ENCODE measurements around the gene DNM2. TPM values are rescaled to one million over a fixed set of nuclear protein-coding genes. Genes with fewer than 3 reads are reported as not detected.

DNM2 gene
- total RNA-seq, 1 donor = 102 TPM

DNA sequence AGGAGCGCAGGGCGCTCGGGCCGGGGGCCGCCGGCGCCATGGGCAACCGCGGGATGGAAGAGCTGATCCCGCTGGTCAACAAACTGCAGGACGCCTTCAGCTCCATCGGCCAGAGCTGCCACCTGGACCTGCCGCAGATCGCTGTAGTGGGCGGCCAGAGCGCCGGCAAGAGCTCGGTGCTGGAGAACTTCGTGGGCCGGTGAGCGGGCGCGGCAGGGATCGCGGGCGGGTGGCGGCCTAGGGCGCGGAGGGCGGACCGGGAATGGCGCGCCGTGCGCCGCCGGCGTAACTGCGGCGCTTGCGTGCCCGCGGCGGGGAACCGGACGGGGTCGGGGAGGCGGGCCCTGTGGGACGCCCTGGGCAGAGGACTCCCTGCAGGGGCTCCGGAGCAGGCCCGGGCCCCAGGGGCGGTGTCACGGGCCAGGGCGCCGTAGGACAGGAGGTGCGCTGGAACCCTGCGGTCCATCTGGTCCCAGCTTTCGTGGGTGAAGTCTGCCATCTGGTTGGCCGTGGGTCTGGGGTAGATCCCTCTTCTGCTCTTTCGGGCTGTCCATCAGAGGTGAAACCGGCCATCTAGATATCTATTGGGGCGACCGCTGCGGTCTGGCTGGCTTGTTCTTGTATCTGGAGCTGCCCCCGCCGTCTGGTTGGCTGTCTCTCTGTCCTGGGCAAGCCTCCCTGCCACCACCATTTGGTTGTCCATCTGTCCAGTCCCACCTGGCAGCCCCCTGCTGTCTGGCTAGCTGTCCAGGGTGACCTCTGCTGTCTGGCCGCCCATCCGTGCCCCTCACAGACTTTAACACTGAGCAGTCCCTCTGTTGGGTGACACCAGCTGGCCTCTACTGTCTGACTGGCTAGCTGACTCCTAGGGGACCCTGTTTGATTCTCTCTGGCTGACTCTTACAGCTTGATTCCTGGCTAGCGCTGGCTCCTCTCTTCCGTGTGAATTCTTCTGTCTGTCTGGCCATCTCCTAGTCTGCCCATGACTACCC is 622 bp downstream of the DNM2 start:
- Histone ChIP-seq H3K9me3 (ENCODE audit: low read depth, low read length) (no peaks in the 10 kb centered on the region), H3K36me3 (ENCODE audit: insufficient read depth, low read length) (peaks cover 17% of the 10 kb centered on the region), H3K27ac (ENCODE audit: low read depth, low read length) (peak overlapping the region; percentile 74), H4K20me1 (ENCODE audit: insufficient read depth, low read length) (peaks cover 44% of the 10 kb centered on the region), H3K4me2 (ENCODE audit: insufficient read depth, low read length) (peak overlapping the region; percentile 98), H2AFZ (ENCODE audit: low read length) (peak overlapping the region; percentile 77), H3K4me3 (ENCODE audit: insufficient read depth, low read length) (peak overlapping the region; percentile 96), H3K27me3 (ENCODE audit: insufficient read depth, low read length) (no peaks in the 10 kb centered on the region), H3K4me1 (ENCODE audit: insufficient read depth, low read length) (peaks cover 12% of the 10 kb centered on the region), H3K79me2 (ENCODE audit: insufficient read depth, low read length) (peaks cover 55% of the 10 kb centered on the region)
- no peak for TF ChIP-seq CTCF (IDR thresholded peaks at IDR 0.05; ENCODE audit: extremely low read depth, low read depth, low read length)
- DNase-seq (ENCODE audit: insufficient read length, low spot score, missing footprints) = peak; percentile 89

GRCh38 chr19:10719466-10719961 is 1.6 kb downstream of the DNM2 start:
- H3K4me1 ChIP-seq (ENCODE audit: insufficient read depth, low read length) = peaks cover 12% of the 10 kb centered on the region
- no peak overlapping the region for H2AFZ ChIP-seq (ENCODE audit: low read length)
- peaks cover 63% of the 10 kb centered on the region for H3K79me2 ChIP-seq (ENCODE audit: insufficient read depth, low read length)
- TF ChIP-seq CTCF (IDR thresholded peaks at IDR 0.05; ENCODE audit: extremely low read depth, low read depth, low read length) = no peak
- peak overlapping the region; percentile 74 for H3K27ac ChIP-seq (ENCODE audit: low read depth, low read length)
- peaks cover 48% of the 10 kb centered on the region for H4K20me1 ChIP-seq (ENCODE audit: insufficient read depth, low read length)
- H3K9me3 ChIP-seq (ENCODE audit: low read depth, low read length) = no peaks in the 10 kb centered on the region
- H3K4me2 ChIP-seq (ENCODE audit: insufficient read depth, low read length) = peak overlapping the region; percentile 98
- DNase-seq (ENCODE audit: insufficient read length, low spot score, missing footprints) = no peak
- H3K4me3 ChIP-seq (ENCODE audit: insufficient read depth, low read length) = peak overlapping the region; percentile 96
- peaks cover 12% of the 10 kb centered on the region for H3K36me3 ChIP-seq (ENCODE audit: insufficient read depth, low read length)
- H3K27me3 ChIP-seq (ENCODE audit: insufficient read depth, low read length) = no peaks in the 10 kb centered on the region

GRCh38 chr19:10720607-10721125 is 2.8 kb downstream of the DNM2 start:
- H3K4me2 ChIP-seq (ENCODE audit: insufficient read depth, low read length) = no peak overlapping the region
- TF ChIP-seq CTCF (IDR thresholded peaks at IDR 0.05; ENCODE audit: extremely low read depth, low read depth, low read length) = no peak
- H3K9me3 ChIP-seq (ENCODE audit: low read depth, low read length) = no peaks in the 10 kb centered on the region
- H2AFZ ChIP-seq (ENCODE audit: low read length) = no peak overlapping the region
- H3K27me3 ChIP-seq (ENCODE audit: insufficient read depth, low read length) = no peaks in the 10 kb centered on the region
- H3K27ac ChIP-seq (ENCODE audit: low read depth, low read length) = no peak overlapping the region
- DNase-seq (ENCODE audit: insufficient read length, low spot score, missing footprints) = no peak
- peaks cover 59% of the 10 kb centered on the region for H4K20me1 ChIP-seq (ENCODE audit: insufficient read depth, low read length)
- peaks cover 75% of the 10 kb centered on the region for H3K79me2 ChIP-seq (ENCODE audit: insufficient read depth, low read length)
- peaks cover 13% of the 10 kb centered on the region for H3K36me3 ChIP-seq (ENCODE audit: insufficient read depth, low read length)
- H3K4me1 ChIP-seq (ENCODE audit: insufficient read depth, low read length) = peaks cover 12% of the 10 kb centered on the region
- H3K4me3 ChIP-seq (ENCODE audit: insufficient read depth, low read length) = no peak overlapping the region

DNA sequence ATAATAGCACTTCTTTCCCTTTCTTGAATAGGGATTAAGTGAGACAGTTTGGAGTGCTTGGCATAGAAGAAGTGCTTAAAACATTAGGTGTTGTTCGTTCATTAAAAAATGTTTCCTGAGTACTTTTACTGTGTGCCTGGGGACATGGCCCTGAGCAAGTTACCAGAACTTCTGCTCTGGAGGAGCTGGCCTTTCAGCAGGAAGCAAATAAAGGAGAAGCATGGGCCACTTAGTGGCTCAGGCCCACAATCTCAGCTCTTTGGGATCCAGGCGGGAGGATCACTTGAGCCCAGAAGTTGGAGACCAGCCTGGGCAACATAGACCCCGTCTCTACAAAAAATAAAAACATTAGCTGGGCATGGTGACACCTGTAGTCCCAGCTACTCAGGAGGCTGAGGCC is 5.7 kb downstream of the DNM2 start:
- no peaks in the 10 kb centered on the region for H3K27me3 ChIP-seq (ENCODE audit: insufficient read depth, low read length)
- no peak overlapping the region for H2AFZ ChIP-seq (ENCODE audit: low read length)
- peaks cover 98% of the 10 kb centered on the region for H3K79me2 ChIP-seq (ENCODE audit: insufficient read depth, low read length)
- no peak for TF ChIP-seq CTCF (IDR thresholded peaks at IDR 0.05; ENCODE audit: extremely low read depth, low read depth, low read length)
- H3K9me3 ChIP-seq (ENCODE audit: low read depth, low read length) = no peaks in the 10 kb centered on the region
- H3K4me3 ChIP-seq (ENCODE audit: insufficient read depth, low read length) = no peak overlapping the region
- H3K4me1 ChIP-seq (ENCODE audit: insufficient read depth, low read length) = peaks cover 12% of the 10 kb centered on the region
- no peak overlapping the region for H3K4me2 ChIP-seq (ENCODE audit: insufficient read depth, low read length)
- peaks cover 18% of the 10 kb centered on the region for H3K36me3 ChIP-seq (ENCODE audit: insufficient read depth, low read length)
- peaks cover 74% of the 10 kb centered on the region for H4K20me1 ChIP-seq (ENCODE audit: insufficient read depth, low read length)
- DNase-seq (ENCODE audit: insufficient read length, low spot score, missing footprints) = no peak
- no peak overlapping the region for H3K27ac ChIP-seq (ENCODE audit: low read depth, low read length)

Measured in osteoblast (primary cell).